GM21529 (cell line): ENCODE measurements around the gene KRT33B.
"Not testable (repeated sequence)": the region's sequence is repeated elsewhere in the genome, so short reads cannot be mapped to it uniquely, and the experiment has no call there.

Experiments used
- ATAC-seq: cut with Tn5 transposase; IDR thresholded peaks from one replicate; pipeline ENCODE4 v1.9.1; 2021; ENCODE audit not compliant: unreplicated experiment

Gene KRT33B

DNA sequence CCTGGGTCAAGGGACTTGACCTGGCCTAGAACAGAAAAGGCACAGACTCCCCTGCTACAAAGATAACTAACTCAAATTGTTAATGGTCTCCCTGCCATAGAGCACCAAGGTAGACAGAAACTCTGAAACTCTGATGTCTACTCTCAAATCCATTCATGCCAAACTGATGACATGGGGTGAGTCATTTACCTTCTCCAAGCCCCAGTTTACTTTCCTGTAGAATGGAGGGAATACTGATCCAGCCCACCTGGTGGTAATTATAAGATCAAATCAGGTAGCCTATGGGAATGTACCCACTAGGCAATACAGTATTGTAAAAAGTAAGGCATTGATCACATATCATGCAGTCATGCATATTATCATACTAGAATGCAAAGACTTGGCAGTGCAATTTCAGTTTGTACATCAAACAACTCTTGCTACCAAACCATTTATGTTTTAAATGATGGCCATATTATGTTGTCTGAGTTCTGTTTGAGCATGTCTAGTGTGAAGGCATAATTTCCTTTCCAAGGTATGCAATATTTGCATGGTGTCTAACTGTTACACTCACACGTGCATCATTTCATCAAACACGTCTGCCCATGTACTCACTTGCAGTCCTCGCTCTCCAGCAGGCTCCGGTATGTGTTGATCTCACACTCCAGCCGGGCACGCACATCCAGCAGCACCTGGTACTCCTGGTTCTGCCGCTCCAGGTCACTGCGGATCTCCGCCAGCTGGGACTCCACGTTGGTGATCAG is 24.8 kb upstream of the KRT33B start:
- no peak for ATAC-seq

DNA sequence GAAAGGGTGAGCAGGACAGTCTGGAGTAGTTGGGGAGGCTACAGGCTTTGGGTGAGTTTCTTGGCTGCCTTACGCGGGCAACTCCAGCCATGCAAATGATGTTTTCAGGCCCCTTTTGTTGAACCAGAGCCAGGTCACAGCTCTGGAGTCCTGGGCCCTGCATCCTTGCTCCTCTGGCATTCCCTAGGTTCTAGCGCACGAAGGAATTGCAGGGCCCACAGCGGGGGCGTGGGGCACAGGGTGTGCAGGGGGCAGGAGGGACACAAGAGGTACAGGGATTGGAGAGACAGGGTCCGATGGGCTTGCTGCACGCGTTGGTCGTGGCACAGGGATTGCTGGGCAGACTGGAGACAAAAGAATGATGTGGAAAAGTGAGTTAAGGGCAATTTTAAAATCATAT is 24.2 kb upstream of the KRT33B start:
- ATAC-seq: no peak

DNA sequence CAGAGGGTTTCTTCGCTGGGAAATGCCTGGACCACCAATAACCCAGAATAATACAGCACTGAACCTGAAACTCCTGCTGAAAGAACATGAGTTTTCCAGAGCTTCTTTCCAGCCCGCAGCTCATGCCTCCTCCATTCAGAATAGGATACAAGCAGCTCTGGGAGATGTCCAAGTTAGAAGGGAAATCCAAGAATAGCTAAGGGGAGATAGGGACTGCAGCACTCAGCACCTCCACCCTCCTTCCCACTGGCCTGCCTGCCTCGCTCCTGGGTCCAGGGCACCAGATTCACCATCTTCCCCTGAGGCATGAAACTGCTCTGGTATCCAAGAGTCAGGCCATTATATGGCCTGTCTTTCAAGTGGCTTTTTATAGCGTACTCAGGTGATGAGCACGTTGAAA is 23.7 kb upstream of the KRT33B start:
- no peak for ATAC-seq

DNA sequence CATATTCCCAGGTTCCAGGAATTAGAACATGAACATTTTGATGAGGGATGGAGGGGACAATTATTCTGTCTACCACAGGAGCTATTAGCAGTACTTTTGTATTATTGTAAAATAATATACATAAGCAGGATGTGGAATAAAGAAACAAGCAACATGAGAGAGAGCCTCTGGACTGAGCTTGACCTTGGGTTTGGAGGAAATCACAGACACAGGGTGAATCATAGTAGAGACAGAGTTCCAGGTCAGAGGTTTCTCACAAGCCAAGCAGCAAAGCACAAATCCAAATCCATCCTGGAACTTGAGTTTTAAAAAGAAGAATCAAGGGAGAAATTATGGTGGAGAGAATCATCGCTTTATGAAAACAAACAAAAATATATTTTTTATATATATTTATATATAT is 22.7 kb upstream of the KRT33B start:
- ATAC-seq: no peak

DNA sequence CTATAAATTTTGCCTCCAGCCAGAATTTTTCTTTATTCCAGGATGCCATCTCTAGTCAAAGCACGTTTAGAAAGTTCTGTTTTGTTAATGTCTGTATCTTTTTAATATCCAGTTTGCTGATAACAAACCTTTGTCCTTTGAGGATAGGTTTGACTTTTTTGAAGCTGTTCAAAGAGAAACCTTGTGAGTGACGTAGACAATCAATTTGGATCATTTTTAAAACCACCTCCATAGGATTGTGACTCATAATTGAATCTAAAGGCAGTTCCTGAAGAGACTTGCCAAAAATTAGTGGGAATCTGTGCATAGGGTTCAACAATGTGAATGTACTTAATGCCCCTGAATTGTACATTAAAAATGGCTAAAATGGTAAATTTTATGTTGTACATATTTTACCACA is 21.9 kb upstream of the KRT33B start:
- ATAC-seq: no peak

DNA sequence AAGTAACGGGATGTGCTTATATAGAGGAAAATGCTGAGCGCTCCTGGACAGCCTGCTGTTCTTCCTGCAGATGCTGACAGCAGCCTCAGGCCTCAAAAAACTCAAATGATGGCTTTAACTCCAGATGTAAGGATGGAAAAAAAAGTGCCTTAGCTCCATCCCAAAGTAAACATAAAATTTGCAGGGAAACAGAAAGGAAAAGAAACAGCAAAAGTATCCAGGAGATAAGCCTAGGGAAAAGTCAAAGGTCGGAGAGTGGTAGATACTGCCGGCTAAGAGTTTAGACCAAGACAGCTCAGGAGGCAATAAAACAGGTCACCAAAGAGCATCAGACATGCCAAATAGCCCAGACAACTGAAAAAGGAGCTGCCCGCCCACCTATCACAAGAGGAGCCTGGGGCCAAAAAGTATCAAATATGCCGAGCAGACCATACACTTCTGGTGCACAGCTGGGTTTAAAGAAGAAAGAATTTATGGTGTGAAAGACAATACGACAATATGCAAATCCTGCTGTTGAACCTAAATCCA is 20.9 kb upstream of the KRT33B start:
- no peak for ATAC-seq

DNA sequence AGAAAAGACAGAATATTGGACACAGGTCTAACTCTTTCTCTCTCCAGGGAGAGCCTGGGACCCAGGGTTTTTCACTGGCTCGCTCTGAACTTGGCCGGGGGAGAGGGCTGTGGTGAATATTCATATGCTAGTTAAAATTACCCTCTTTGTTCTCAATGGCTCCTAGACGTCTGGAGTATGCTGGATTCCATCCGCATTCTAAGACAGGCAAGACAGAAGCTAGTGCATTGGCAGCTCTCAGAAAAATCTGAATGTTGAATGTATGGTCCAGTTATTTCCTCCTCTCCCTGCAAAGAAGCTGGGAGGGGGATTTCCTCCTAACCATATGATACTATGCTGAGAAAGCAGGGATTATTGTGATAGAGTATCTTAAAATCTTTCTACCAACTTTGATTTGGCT is 18.1 kb upstream of the KRT33B start:
- no peak for ATAC-seq

DNA sequence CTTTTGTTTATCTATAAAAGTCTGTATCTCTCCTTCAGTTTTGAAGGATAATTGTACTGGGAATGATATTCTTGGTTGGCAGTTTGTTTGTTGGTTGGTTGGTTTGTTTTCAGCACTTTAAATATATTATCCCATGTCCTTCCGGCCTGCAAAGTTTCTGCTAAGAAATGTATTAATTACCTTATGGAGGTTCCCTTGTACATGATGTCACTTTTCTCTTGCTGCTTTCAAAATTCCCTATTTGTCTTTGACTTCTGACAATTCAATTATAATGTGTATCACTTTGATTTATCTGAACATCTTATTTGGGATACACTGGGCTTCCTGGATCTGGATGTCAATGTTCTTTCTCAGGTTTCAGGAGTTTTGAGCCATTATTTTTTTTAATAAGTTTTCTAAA is 16.6 kb upstream of the KRT33B start:
- no peak for ATAC-seq

DNA sequence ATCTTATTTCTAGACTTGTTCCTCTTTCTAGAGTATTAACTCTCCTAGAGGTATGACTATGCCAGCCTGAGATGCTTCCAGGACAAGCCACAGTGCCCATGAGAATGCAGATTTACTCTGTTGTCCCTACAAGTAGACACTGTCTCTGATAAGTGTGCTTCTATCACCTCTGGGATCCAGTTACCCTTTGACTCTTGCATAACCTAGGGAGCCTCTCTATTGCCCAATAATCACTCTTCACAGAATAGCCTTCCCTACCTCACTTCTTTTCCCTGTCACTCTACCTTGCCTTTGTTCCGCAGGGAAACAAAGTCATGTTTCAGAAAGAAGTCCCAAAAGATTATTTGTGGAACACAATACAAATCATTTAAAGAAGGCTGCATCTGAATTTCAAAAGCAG is 14.1 kb upstream of the KRT33B start:
- ATAC-seq: no peak

DNA sequence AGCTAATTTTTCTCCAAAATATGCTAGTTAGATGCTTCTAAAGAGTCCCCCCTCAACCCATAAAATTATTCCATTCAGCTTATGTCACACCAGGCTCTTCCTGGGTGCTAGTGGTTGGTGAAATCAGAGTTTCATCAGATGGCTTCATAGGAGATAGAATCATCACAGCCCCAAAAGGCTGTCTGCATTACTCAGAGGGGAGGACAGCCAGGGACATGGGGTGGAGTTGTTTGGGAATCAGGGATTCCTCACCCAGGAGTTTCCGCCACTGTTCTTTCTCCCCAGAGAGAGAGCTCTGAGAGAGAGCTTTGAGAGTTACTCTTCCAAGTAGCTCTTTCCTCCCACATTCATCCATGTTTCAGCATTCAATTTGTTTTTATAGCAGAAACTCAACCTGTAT is 12.8 kb upstream of the KRT33B start:
- no peak for ATAC-seq

DNA sequence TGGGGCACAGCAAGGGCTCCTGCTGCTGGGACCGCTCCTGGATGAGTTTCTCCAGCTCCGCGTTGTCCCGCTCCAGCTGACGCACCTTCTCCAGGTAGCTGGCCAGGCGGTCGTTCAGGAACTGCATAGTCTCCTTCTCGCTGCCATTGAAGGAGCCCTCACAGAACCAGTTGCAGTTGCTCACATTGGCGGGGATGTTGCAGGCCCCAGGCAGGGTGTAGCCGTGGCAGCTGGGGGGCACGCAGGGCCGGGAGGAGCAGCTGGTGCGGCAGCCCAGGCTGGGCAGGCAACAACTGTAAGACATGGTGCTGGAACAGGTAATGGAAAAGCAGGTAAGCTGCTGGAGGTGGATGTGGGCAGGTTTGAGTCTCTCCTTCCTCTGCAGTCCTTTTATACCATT is 12.3 kb upstream of the KRT33B start, which contains the start of gene KRT34:
Gene KRT34 (minus strand): TSS at position 364 of the 400 bp plus-strand sequence. CDS start 60 bp downstream, at position 304.
- ATAC-seq: not testable (repeated sequence)

DNA sequence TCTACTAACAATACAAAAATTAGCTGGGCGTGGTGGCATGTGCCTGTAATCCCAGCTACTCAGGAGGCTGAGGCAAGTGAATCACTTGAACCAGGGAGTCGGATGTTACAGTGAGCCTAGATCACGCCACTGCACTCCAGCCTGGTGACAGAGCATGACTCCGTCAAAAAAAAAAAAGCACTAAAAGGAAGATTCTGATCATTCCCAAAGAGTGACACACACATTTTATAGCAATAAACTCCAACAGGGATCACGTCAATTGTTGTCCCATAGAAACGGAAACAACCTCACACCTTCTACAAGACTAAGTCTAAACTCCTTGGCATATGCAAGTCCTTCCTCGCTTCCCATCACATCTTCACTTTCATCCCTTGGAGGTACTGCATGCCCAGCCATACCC is 10.5 kb upstream of the KRT33B start:
- not testable (repeated sequence) for ATAC-seq

DNA sequence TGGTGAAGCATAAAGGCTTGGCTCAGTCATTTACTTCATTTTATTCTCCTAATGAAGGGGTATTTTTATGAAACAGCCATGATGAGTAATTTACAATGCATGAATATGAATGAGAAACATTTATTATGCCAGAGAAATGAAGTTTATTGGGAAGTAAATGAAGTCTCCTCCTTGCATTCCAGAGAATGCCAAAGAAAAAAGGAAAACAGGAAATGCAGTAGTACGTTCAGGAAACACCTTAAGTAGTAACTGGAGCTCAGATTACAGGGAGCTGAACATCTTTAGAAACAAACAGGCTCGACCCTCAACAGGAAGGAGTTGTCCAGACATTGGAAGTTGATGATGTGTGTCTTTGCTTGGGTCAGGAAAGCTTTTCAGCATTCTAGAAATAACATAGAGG is 7.9 kb upstream of the KRT33B start:
- no peak for ATAC-seq

DNA sequence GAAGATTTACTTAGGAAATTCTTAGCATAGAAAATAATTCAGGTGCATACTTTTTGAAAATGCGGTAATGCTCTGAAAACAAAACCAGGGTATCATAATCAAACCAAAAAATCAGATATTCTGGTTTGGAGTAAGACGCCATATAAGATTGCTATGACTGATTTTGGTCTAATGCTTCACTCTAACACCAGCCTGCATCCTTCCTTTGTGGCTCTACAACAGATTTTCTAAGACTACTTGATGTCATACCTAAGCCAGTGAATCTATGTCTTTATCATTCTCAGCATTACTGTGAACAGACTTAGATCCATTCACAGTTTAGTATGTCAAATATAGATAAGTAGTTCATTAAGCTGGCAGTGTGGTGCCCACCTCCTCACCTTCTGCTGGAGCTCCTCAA is 590 bp downstream of the KRT33B start:
- no peak for ATAC-seq

DNA sequence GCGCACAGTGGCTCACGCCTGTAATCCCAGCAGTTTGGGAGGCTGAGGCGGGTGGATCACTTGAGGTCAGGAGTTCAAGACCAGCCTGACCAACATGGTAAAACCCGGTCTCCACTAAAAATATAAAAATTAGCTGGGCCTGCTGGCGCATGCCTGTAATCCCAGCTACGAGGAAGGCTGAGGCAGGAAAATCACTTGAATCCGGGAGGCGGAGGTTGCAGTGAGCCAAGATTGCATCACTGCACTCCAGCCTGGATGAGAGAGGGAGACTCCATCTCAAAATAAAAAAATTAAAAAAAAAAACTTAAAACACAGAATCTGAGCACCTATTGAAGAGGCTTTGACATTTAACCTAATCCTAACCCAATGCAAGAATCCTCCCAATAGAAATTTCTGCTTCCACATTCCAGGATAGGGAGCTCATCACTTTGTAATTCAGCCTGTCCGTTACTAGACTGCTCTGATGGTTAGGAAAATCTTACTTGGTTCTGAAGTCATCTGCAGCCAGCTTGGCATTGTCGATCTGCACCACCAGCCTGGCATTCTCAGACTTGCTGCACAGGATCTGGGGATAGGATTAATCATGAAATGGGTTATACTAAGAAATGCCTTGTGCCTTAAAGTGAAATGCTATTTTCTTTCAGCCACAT is 2.1 kb downstream of the KRT33B start:
- no peak for ATAC-seq

DNA sequence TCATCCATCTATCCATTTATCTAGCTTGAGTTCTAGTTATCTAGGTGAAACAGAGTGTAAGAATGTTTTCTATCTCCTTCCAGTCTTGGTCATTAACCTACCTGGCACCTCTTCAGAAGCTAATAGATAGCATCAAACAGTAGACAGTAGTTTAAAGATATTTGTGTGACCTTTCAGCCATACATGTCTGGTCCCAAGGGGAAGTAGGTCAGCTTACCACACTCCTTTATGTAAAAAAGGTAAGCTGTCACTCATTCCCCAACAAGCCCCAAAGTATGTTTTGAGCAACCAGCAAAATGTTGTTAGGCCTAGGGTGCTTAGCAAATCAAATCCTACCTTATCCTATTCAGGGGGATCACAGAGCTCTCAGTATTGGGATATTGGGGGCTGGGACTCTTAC is 3.5 kb downstream of the KRT33B start:
- no peak for ATAC-seq

DNA sequence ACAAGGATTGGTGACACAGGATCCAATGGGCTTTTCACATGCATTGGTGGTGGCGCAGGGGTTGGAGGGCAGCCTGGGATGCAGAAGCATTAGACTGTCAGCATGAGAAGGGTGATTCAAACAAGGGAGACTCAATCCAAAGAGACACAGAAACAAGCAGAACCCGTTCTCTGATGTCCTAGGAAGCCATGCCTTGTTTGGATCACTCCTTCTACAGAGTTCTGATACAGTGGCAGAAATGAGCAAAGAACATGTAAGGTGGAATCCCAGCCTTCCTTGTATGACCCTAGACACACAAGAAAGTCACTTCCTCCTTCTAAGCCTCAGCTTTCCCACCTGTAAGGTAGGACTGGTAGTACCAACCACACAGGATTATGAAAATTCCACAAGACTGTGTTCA is 5.7 kb downstream of the KRT33B start:
- no peak for ATAC-seq

DNA sequence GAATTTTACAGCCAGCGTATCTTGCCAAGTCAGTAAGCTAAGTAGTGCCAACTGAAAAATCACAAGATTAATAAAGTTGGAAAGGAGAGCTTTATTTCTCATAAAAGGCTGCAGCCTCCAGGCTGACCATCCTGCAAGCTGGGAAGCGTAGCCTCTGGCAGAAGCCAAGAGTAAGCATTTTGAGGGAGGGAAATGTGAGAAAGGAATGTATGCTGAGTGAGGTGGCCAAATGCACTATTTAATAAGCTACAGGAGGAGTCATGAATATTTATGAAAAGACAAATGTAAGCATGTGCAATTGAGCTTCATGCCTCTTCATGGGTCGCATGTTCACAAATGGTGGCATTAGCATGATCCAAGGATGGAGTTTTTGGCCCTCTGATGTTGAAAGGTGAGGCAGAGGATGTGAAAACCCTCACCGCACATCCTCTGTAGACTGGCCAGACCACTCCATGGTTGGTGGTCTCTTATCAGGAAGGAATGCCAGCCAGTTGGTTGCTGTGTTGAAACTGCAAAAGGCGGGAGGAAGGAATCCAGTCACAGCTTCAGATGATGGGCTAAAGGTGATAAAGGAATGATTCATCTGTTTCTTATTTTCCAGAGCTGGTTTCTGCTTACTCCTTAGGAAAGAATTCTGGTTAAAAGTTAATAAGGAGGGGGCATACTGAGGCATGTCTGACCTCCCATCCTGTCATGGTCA is 9.2 kb downstream of the KRT33B start:
- no peak for ATAC-seq

DNA sequence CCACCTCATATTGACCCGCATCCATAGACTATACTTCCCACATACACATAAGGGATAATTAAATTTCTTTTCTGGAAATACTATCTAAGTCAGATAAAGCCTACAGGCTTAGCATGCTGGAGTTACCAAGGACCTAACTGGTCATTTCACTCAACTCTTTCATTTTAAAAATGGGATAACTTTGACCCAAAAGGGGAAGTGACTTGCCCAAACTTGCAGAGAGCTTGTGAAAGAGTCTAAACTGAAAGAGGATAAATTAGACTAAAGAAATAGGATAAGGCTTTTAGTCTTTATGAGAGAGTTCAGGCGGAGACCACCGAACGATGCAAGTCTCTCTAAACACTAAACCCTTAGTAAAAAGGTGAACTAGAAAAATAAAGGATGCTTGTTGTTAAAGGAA is 15.1 kb downstream of the KRT33B start:
- no peak for ATAC-seq

DNA sequence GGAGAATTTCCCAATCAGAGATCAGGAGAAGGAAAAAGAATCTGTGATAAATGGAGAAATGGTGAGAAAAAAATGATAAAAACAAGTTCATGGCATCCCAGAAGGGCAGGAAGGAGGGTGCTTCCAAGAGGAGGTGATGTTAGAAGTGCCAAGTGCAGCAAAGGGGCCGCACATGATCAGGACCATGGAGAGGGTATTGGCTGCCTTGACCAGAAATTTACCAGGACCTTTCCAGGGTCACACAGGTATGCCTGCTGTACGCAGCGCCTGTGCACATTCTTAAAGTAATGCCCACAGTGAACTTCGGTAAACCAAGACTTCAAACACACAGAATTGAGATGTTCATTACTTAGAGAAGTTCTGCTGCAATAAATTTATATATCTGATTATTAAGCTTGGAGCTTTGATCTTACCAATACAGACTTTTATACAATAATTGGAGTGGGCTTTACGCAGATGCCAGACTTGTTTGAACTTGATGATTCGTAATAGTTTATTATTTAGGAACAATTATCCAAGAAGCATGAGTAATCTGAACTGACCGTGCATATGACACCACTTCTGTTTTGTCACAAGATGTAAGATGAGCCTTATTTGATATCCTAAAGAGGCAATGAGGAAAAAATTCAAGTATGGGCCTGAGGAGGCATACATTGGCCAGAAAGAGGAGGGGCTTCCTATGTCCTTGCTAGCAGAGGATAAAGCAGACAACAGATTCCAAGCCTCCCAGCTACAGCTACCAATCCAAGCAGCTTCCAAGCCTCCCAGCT is 16.8 kb downstream of the KRT33B start:
- ATAC-seq: no peak

DNA sequence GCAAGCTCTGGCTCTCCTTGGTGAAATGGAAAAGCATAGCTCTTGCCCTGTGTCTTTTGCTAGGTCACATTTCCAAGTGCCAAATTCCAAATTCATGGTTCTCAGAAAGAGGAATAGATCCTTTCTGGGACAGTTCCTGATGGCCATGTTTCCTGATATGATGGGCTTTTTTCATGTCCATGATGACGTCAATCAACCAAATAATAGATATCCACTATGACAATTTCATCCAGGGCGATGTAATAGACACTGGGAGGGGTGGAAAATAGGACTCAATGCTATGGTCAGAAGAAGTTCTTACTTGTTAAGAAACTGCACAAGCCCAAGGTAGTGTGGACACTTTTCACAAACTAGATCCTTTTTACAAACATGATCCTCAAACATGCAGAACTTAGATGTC is 18.4 kb downstream of the KRT33B start:
- no peak for ATAC-seq
